K562 (cell line): ENCODE measurements around the gene CUX1. TPM values are rescaled to one million over a fixed set of nuclear protein-coding genes. Genes with fewer than 3 reads are reported as not detected.

Experiments
- ATAC-seq: fragments of 200-7000 bp; cut with Tn5 transposase; 3 replicates; pipeline ENCODE4 v1.9.1; 2020; ENCODE audit warnings: moderate library complexity
- BruUV-seq: library from RNA; stranded (reverse); fragments of 400-500 nt; replicated peaks from 2 replicates; lab custom pipeline; 2021; lab: Mats Ljungman, UMichigan
- CTCF ChIA-PET: fragments of 300-600 bp; formaldehyde crosslinking; extraction: SDS; loops from one replicate; lab custom pipeline; 2021; ENCODE audit warnings: low intra/inter-chr PET ratio; lab: Yijun Ruan, JAX
- POLR2A ChIA-PET: fragments of 300-600, 350-650 bp; sonication (Branson Sonifier 250); formaldehyde crosslinking; extraction: SDS; loops from one replicate; lab custom pipeline; 2021; ENCODE audit warnings: antibody characterized with exemption, inconsistent platforms; lab: Yijun Ruan, JAX
- DNase-seq, 4 experiments: peaks; one replicate each; pipeline versions ENCODE4 v3.0.0 to v3.0.0-alpha.2; 2011 to 2018; ENCODE audit warnings: low spot score in 3 of 4, mixed read lengths in 3 of 4; ENCODE audit errors: extremely low read depth in 1 of 4
- FAIRE-seq: peaks from 2 replicates; lab custom pipeline; 2011; peaks lifted over from hg19 to GRCh38; lab: Jason Lieb, UNC
- H2AFZ ChIP-seq: 2 replicates; pipeline ENCODE4 v1.6.0; 2011; ENCODE audit warnings: low read depth, low read length, control low read depth, inconsistent platforms
- H3K27ac ChIP-seq: fragments of 200-600 bp; 3 replicates; pipeline ENCODE4 v1.8.0; 2011; ENCODE audit warnings: low read depth, mild to moderate bottlenecking, control low read depth, inconsistent platforms, low read length, moderate library complexity, mixed read lengths; ENCODE audit errors: extremely low read depth
- H3K27me3 ChIP-seq, 2 experiments: fragments of 300-600 bp in 1 of 2; 2 replicates in 1 of 2; 3 replicates in 1 of 2; pipeline versions ENCODE4 v1.6.0 to v1.8.0; 2011; ENCODE audit warnings: inconsistent platforms in 2 of 2, low read length in 2 of 2, mild to moderate bottlenecking in 1 of 2, mixed read lengths in 1 of 2, moderate library complexity in 1 of 2; ENCODE audit not compliant: control insufficient read depth in 2 of 2, insufficient read depth in 2 of 2
- H3K36me3 ChIP-seq: fragments of 300-600 bp; 3 replicates; pipeline ENCODE4 v1.8.0; 2011; ENCODE audit warnings: mild to moderate bottlenecking, low read length, inconsistent platforms; ENCODE audit not compliant: control insufficient read depth, insufficient read depth
- H3K4me1 ChIP-seq, 2 experiments: fragments of 200-600 bp in 1 of 2; replicated peaks in 1 of 2; 2 replicates in 1 of 2; 3 replicates in 1 of 2; pipeline versions ENCODE4 v1.5.1 to v1.8.0; 2011; ENCODE audit warnings: inconsistent platforms in 2 of 2, low read length in 2 of 2, mild to moderate bottlenecking in 1 of 2, mixed read lengths in 1 of 2, moderate library complexity in 1 of 2; ENCODE audit not compliant: control insufficient read depth in 2 of 2, insufficient read depth in 2 of 2
- H3K4me2 ChIP-seq: 2 replicates; pipeline ENCODE4 v1.6.1; 2011; ENCODE audit warnings: low read length, control low read depth, inconsistent platforms, mixed read lengths; ENCODE audit not compliant: insufficient read depth
- H3K4me3 ChIP-seq: fragments of 200-600 bp; sonication (generic), shearing (Covaris generic); 2 replicates; pipeline ENCODE4 v1.5.1; 2016; ENCODE audit warnings: control low read depth, inconsistent platforms
- H3K79me2 ChIP-seq: fragments of 200-600 bp; 3 replicates; pipeline ENCODE4 v1.8.0; 2011; ENCODE audit warnings: low read length, inconsistent platforms; ENCODE audit not compliant: control insufficient read depth, insufficient read depth
- H3K9ac ChIP-seq, 2 experiments: 2 replicates each; pipeline versions ENCODE4 v1.6.0 to v1.6.1; 2011; ENCODE audit warnings: low read depth in 2 of 2, low read length in 2 of 2, control low read depth in 1 of 2, inconsistent platforms in 1 of 2, mild to moderate bottlenecking in 1 of 2, mixed read lengths in 1 of 2; ENCODE audit not compliant: insufficient read depth in 1 of 2
- H3K9me1 ChIP-seq: one replicate; pipeline ENCODE4 v1.6.0; 2011; ENCODE audit warnings: inconsistent platforms, mild to moderate bottlenecking, low read length, moderate library complexity; ENCODE audit not compliant: control insufficient read depth, insufficient read depth
- H3K9me3 ChIP-seq: replicated peaks from 2 replicates; pipeline ENCODE4 v1.5.1; 2011; ENCODE audit warnings: low read depth, low read length, inconsistent platforms; ENCODE audit not compliant: control insufficient read depth, insufficient read depth
- H4K20me1 ChIP-seq: replicated peaks from 2 replicates; pipeline ENCODE4 v1.6.1; 2011; ENCODE audit warnings: low read length, inconsistent platforms, mixed read lengths; ENCODE audit not compliant: control insufficient read depth, insufficient read depth
- ATF1 ChIP-seq, 2 experiments: fragments of 450-650 bp in 1 of 2; IDR thresholded peaks; 2 replicates each; pipeline ENCODE4 v1.6.1; 2016; ENCODE audit warnings: missing compliant biosample characterization in 1 of 2, missing genetic modification characterization in 1 of 2
- ATF3 ChIP-seq, 2 experiments: fragments of 450-650 bp in 1 of 2; sonication (generic) in 1 of 2; formaldehyde crosslinking in 1 of 2; IDR thresholded peaks in 1 of 2; conservative IDR thresholded peaks in 1 of 2; 2 replicates each; pipeline versions ENCODE4 v1.6.1 to v1.8.1; 2016 to 2023; ENCODE audit warnings: mild to moderate bottlenecking in 2 of 2, moderate library complexity in 2 of 2, inconsistent platforms in 1 of 2, missing genetic modification reagents in 1 of 2
- BCL6 ChIP-seq: fragments of 250-450 bp; sonication (Bioruptor Pico); IDR thresholded peaks from 2 replicates; pipeline ENCODE4 v1.4.0; 2020
- E2F3 ChIP-seq: fragments of 250-450 bp; sonication (Bioruptor Pico); IDR thresholded peaks from 2 replicates; pipeline ENCODE4 v1.4.0; 2020; ENCODE audit warnings: mild to moderate bottlenecking
- MCM3 ChIP-seq: fragments of 450-650 bp; IDR thresholded peaks from 2 replicates; pipeline ENCODE4 v1.6.1; 2016
- NCOA6 ChIP-seq: fragments of 450-650 bp; IDR thresholded peaks from 2 replicates; pipeline ENCODE4 v1.6.1; 2017; ENCODE audit warnings: mild to moderate bottlenecking
- NFIC ChIP-seq: fragments of 450-650 bp; IDR thresholded peaks from 2 replicates; pipeline ENCODE4 v1.6.1; 2017; ENCODE audit warnings: mild to moderate bottlenecking, inconsistent platforms
- TEAD1 ChIP-seq, 2 experiments: fragments of 450-650 bp in 1 of 2; sonication (generic) in 1 of 2; formaldehyde crosslinking; IDR thresholded peaks; 2 replicates each; pipeline versions ENCODE4 v1.4.0 to v1.8.0; 2020 to 2022; ENCODE audit warnings: mild to moderate bottlenecking in 2 of 2, missing genetic modification reagents in 1 of 2
- ZBTB11 ChIP-seq, 3 experiments: fragments of 200-800 bp in 1 of 3; fragments of 250-450 bp in 1 of 3; fragments of 450-650 bp in 1 of 3; sonication (Bioruptor Pico) in 1 of 3; sonication (Bioruptor generic) in 1 of 3; formaldehyde crosslinking in 1 of 3; IDR thresholded peaks; 2 replicates each; pipeline versions ENCODE4 v1.6.1 to v1.8.0; 2016 to 2022; ENCODE audit warnings: mild to moderate bottlenecking in 2 of 3, missing genetic modification characterization in 2 of 3, missing compliant biosample characterization in 1 of 3, moderate library complexity in 1 of 3
- ZBTB17 ChIP-seq: fragments of 450-650 bp; formaldehyde crosslinking; IDR thresholded peaks from 2 replicates; pipeline ENCODE4 v1.4.0; 2020; ENCODE audit warnings: mild to moderate bottlenecking
- ZBTB34 ChIP-seq: fragments of 250-450 bp; sonication (Bioruptor Pico); IDR thresholded peaks from 2 replicates; pipeline ENCODE4 v1.8.0; 2021; ENCODE audit warnings: mild to moderate bottlenecking, moderate library complexity
- ZNF668 ChIP-seq: fragments of 250-450 bp; sonication (Bioruptor Pico); IDR thresholded peaks from 2 replicates; pipeline ENCODE4 v1.8.0; 2022; ENCODE audit warnings: mild to moderate bottlenecking, inconsistent platforms
- ZNF766 ChIP-seq: fragments of 200-800 bp; sonication (Bioruptor generic); conservative IDR thresholded peaks from 2 replicates; pipeline ENCODE4 v1.6.1; 2016; ENCODE audit warnings: missing genetic modification characterization, missing compliant biosample characterization
- WGBS: fragments of 100-300 bp; shearing (Covaris generic); methylation state at CpG from one replicate; pipeline ENCODE4 v1.1.6; 2016; ENCODE audit warnings: low coverage, mixed read lengths; ENCODE audit not compliant: insufficient coverage; ENCODE audit errors: missing lambda C conversion rate; 5-methylcytosine and 5-hydroxymethylcytosine counted together
- in situ Hi-C: fragments of 300-500 bp; cut with MboI; formaldehyde crosslinking; loops from 4 replicates; pipeline ENCODE4 v1.15.0; 2018; ENCODE audit warnings: inconsistent platforms, mixed read lengths
- intact Hi-C: fragments of 100-400 bp; cut with micrococcal nuclease; formaldehyde crosslinking; loops from 2 replicates; pipeline ENCODE4 v1.14.2; 2022
- polyA plus RNA-seq, 8 experiments: library from polyadenylated mRNA; depleted of rRNA in 4 of 8; stranded (reverse) in 5 of 8; unstranded in 3 of 8; fragments of >200 nt; fragmentation: Nextera tagmentation in 2 of 8; fragmentation: Illumina TruSeq in 1 of 8; extraction: Ambion mirVana in 2 of 8; extraction: Trizol in 1 of 8; gene quantifications; 2 replicates each; pipeline versions ENCODE4 v1.2.1 to v1.2.3, GENCODE V29; 2011 to 2014; ENCODE audit warnings: inconsistent platforms in 1 of 8, missing spikeins in 1 of 8
- total RNA-seq, 7 experiments: library from RNA; depleted of rRNA in 6 of 7; stranded (reverse); fragments of >200 nt in 6 of 7; fragmentation: Illumina TruSeq in 2 of 7; extraction: Trizol in 2 of 7; gene quantifications; 2 replicates each; pipeline versions ENCODE4 v1.2.1 to v1.2.3, GENCODE V29; 2011 to 2021; ENCODE audit warnings: low replicate concordance in 1 of 7
- TF ChIP-seq, protein P1 (sequence below): fragments of 450-650 bp; IDR thresholded peaks from 2 replicates; pipeline ENCODE4 v1.6.1; 2016; ENCODE audit warnings: missing biosample characterization, missing genetic modification characterization

Gene CUX1
- total and polyA plus RNA-seq, 9 of the 15 experiments (the other 6 are each of a cell fraction or from before 2014, with no cell fraction given): 3.6 to 55.3 (median 25.2) TPM

DNA sequence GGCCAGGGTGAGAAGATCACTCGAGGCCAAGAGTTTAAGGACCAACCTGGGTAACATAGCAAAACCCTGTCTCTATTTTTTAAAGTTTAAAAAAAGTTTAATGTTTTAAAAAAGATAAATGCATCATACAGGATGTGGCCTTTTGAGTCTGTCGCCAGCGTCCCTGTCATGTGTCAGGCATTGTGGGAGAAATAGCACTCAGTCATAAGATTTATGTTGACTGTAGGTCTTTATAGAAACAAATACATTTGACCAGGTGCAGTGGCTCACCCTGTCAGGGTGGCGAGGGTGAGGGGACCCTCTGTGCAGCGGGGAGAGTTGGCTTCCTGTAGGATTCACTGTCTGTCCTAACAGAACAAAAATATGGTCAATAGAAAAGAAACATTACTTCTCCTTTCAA is 405.8 kb downstream of the CUX1 start (continued):
- TF ChIP-seq, protein P1, sequence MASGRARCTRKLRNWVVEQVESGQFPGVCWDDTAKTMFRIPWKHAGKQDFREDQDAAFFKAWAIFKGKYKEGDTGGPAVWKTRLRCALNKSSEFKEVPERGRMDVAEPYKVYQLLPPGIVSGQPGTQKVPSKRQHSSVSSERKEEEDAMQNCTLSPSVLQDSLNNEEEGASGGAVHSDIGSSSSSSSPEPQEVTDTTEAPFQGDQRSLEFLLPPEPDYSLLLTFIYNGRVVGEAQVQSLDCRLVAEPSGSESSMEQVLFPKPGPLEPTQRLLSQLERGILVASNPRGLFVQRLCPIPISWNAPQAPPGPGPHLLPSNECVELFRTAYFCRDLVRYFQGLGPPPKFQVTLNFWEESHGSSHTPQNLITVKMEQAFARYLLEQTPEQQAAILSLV: no peak
- TF ChIP-seq NCOA6 (no peak), ATF1 (CRISPR knock-in tag; IDR thresholded peaks at IDR 0.05) (no peak), ATF1 (tag; IDR thresholded peaks at IDR 0.05) (no peak), ZBTB11 (CRISPR knock-in tag; IDR thresholded peaks at IDR 0.05) (no peak), BCL6 (CRISPR knock-in tag) (no peak)

GRCh38 chr7:102225025-102225424 is 407.6 kb downstream of the CUX1 start:
- peaks cover 0 to 3% of the 10 kb centered on the region in 2 experiments; a peak in 1 of 5 replicates for H3K4me1 ChIP-seq
- H3K79me2 ChIP-seq: no peaks in the 10 kb centered on the region
- no peaks in the 10 kb centered on the region; the same call in 1 of the 2 replicates for H4K20me1 ChIP-seq
- ChIA-PET POLR2A (no interaction called here), CTCF (no interaction called here)
- no TSS peak for BruUV-seq
- no peak overlapping the region for H3K4me2 ChIP-seq
- H3K9me1 ChIP-seq: no peaks in the 10 kb centered on the region
- H2AFZ ChIP-seq: no peak overlapping the region
- WGBS: 78% methylated on average over 10 of the region's 10 CpGs
- H3K36me3 ChIP-seq: peaks cover 25% of the 10 kb centered on the region; the same call in 2 of the 3 replicates
- H3K9me3 ChIP-seq: no peaks in the 10 kb centered on the region
- no peak for ATAC-seq
- H3K4me3 ChIP-seq: no peak overlapping the region
- in situ Hi-C loops: no loop called here
- FAIRE-seq: no peak
- intact Hi-C loops: no loop called here
- H3K9ac ChIP-seq: no peak overlapping the region
- no peak overlapping the region for H3K27ac ChIP-seq
- no peak for DNase-seq
- H3K27me3 ChIP-seq: no peaks in the 10 kb centered on the region
- TF ChIP-seq E2F3 (CRISPR knock-in tag): no peak
- no peak for TF ChIP-seq ZNF668
- TF ChIP-seq NFIC: no peak
- no peak for TF ChIP-seq ZBTB17 (CRISPR knock-in tag)
- no peak for TF ChIP-seq ATF3 (IDR thresholded peaks at IDR 0.05)
- no peak for TF ChIP-seq ATF3 (CRISPR knock-in tag; conservative IDR thresholded peaks at IDR 0.05)
- no peak for TF ChIP-seq ZBTB34 (CRISPR knock-in tag)
- no peak for TF ChIP-seq MCM3
- no peak for TF ChIP-seq ZNF766
- no peak for TF ChIP-seq TEAD1 (CRISPR knock-in tag; IDR thresholded peaks at IDR 0.05)
